SW480 (cell line): ENCODE data around the gene TENM4.

ENCODE experiments used
- DNase-seq: peaks from one replicate; pipeline ENCODE4 v3.0.0-alpha.2; 2016; ENCODE audit warnings: low spot score

TENM4 gene

DNA sequence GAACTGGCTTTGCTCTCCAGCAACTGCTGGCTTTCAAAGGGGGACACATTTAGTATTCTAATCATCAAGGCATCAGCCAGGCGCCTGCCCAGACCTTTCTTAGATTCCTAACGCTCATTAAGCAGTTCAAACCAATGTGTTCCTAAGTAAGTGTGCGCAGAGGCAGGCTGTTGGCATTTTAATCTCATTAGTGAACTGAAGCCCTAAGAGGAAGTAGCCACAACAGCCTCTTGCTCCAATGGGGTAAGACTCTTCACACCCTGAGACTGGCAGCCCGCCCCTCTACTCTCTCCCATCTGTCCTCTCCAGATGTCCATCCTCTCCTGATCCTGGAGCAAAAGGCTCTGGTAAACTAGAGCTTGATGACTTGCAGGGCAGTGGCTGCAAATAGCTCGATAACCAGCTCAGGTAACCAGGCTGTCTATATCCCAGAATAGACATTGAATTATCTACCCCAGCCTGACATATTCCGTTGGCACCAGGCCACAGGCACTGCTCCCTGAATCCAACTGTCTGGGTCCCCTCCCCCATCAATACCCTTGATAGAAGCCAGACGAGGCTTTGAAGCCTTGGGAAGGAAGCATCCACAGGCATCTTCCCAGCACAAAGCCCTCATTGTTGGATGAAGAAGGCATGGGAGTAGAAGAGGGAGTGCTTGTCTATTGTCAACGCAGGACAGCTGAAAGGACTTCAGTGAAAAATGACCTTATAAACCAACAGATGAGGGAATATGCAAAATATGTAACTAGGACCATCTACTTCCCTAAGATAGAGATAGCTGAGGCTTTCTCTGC, 321.1 kb downstream of the TENM4 start:
- DNase-seq, result peak; percentile 49

GRCh38 chr11:79117488-79117887, 323.3 kb downstream of the TENM4 start:
- DNase-seq, result no peak

- no peak for DNase-seq
Observed at GRCh38 chr11:79116600-79116999, 324.2 kb downstream of the TENM4 start.

GRCh38 chr11:79113054-79113690, 327.7 kb downstream of the TENM4 start:
- no peak for DNase-seq

- no peak for DNase-seq
Observed at GRCh38 chr11:79110796-79111195, 330.0 kb downstream of the TENM4 start.

GRCh38 chr11:79110321-79110720, 330.5 kb downstream of the TENM4 start:
- DNase-seq, result no peak

DNA sequence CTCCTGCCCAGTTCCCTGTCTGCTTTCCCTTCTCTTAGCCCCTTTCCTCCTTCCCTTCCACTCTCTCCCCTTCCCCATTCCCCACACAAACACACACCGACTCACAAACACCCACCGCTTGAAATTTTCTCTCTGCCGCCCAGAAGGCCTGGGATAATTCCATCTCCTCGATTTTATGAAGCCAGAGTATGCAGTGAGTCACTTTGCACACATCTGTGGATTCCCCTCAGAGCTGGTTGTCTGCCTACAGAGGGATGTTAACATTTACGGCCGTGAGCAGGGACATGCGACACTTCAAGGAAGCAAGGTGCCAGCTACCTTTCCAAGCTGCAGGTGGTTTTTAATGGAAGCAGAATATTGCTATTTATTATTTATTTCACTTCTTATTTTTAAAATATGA, 332.0 kb downstream of the TENM4 start:
- no peak for DNase-seq

GRCh38 chr11:79102840-79103239, 338.0 kb downstream of the TENM4 start:
- DNase-seq, result no peak

DNA sequence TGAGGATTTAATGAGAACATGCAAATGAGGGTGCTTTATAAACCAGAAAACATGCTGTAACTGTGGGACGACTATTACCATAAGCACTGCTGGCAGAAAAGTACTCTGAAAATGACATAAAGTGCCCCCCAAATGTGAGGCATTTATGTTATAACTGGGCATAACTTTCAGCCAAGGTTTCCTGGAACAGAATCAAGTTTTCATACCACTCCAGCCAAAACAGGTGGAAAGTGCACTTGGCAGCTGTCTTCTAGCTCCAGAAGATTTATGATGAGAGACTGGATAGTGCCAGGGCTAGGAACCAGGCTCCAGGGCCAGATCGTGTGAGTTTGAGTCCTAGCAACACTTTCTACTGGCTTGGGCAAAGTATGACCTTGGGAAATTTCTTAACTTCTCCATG, 339.2 kb downstream of the TENM4 start:
- no peak for DNase-seq

DNA sequence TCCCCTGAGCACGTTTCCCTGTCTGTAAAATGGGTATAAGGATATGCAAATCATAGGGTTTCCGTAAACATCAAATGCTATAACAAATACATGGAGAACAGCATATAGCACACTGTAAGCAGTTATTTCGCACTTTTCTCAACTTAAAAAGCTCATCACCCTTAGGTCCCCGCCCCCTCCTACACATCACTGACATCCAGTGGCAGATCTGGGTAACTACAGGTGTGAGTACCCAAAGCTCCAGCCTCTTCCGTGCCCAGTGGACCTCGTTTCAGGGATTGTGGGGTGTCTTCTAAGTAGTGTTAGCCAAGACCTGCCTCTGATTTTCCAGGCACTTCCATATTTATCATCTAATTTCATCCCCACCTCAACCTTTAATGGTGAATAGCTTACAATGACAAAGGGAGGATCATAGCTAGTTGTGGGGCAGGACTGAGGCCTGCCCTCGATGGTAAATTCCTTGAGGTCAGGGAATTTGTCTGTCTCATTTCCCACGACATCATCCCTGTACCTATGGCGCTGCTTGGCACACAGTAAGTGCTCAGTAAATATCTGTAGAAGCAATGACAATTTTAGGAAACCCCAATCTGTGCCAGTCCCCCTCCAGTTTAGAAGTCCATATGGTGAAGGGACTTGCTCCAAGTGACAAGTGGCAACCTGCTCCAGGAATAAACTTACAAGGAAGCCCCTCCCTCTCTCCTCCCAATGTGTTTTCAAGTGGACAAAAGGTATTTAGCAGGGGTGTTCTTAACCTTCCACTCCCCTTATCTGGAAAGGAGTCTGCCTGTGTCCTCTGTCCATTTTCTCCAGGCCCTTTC, 340.5 kb downstream of the TENM4 start:
- DNase-seq, result peak; percentile 42

- no peak for DNase-seq
Observed at GRCh38 chr11:79098146-79098545, 342.7 kb downstream of the TENM4 start.

DNA sequence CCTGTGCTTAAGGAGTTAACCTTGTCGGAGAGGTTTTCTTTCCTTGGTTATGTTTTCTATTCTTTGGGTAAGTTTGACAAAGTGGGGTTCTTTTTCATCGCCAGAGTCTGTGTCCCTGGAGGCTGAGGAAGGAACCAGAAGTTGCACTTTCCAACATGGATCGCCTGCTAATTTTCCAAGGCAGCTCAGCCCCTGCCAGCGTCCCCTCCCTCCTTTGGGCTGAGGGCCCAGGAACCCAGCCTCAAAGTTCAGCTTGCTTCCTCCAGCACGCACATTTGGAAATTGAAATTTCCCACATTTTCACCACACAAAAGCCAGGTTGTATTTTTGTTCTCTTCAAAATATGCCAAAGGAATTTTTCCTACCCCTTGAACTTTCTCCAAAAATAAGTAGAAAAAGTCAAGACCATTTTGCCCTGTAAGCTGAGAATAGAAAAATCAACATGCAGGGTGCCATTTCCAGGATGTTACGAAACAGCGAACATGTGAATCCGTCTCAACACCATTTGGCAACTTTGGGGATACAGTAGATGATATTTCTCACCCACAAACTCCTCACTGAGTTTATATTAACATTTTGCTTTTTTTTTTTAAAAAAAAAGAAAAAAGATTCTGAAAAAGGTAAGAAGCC, 343.5 kb downstream of the TENM4 start:
- DNase-seq, result no peak

GRCh38 chr11:79095424-79095823, 345.4 kb downstream of the TENM4 start:
- no peak for DNase-seq

DNA sequence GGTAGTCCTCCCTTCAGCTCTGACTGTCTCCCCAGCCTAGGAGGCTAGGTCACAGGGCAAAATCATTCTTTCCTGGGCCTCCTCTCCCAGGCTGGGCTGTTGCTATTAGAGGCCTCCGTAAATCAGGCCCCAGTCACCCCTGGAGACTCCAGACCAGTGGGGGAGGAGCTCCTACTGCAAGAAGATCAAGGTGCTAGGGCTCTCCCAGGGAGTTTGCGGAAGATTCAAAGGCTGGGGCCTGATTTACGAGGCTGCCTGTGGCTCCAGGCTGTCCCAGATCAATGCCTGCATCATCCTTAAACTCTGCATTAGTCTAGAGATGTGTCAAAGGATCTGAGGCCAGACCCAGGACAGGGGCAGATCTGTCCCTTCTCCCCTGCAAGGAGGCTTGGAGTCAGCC, 346.2 kb downstream of the TENM4 start:
- DNase-seq, result no peak

- DNase-seq, result no peak
Observed at GRCh38 chr11:79092791-79093353, 348.0 kb downstream of the TENM4 start.

DNA sequence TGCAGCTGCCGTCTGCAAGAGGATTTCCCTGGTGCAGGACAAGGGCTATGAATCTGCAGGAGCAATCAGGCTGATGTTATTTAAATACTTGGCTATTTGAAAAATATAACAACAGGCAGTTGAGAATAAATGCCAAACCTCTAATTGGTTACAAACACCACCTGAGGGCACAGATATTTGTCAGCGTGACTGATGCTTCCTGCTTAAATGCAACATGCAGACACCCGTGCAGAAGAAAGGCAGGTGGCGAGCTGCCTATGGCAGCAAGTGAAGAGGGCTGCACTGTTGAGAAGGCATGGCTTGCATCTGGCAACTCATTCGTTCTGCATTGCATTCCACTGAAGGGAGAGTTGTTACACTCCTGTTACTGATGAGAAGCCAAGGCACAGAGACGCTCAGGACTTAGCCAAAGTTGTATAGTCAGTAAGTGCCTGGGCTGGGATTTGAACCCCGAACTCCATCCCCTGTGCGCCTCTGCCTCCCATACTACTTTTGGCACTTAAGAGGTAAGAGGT, 350.6 kb downstream of the TENM4 start:
- no peak for DNase-seq

GRCh38 chr11:79089601-79090000, 351.2 kb downstream of the TENM4 start:
- no peak for DNase-seq

GRCh38 chr11:79088967-79089366, 351.9 kb downstream of the TENM4 start:
- no peak for DNase-seq

- no peak for DNase-seq
Observed at GRCh38 chr11:79087961-79088318, 352.9 kb downstream of the TENM4 start.

DNA sequence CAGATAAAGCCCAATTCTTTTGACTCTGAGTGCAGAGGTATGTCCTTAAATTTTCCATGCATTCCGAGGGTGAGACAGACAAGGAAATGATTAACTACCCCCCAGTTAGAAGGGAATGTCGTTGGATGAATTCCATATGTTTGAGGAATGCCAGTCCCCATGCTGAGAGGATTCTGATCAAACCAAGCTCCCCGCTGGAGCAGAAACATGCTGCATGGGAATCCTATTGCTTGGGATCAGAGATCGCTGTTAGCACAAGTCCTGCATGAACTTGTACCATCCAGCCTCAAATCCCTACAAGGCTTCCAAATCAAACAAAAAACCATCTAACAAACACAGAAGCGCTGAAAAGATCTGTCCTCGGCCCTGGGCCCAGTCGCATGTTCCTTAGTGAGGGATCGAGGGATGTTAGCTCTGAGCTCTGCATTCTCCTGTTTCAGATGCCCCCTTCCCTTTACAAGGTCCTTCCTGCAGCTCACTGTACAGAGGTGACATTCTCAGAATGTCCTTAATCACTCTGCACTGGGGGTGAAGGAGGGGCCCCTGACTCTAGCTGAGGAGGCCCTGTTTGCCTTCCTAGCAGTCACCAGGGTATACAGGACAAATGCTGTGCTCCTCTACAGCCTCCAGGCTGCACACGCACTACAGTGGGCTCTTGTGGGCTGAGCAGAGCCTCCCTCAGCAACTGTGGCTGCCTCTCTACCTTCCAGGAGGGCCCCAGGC, 353.4 kb downstream of the TENM4 start:
- DNase-seq, result no peak

- DNase-seq, result no peak
Observed at GRCh38 chr11:79086056-79086455, 354.8 kb downstream of the TENM4 start.
